K562 treated with DMSO at 1 percent for 12 hours (cell line): ENCODE measurements around the gene NKX1-1. TPM values are rescaled to one million over a fixed set of nuclear protein-coding genes. Genes with fewer than 3 reads are reported as not detected.

Experiments
- total RNA-seq: library from RNA; unstranded; fragments of 300-600 nt; gene quantifications from 2 replicates; pipeline ENCODE4 v1.2.3, GENCODE V29; 2022; ENCODE audit not compliant: insufficient read depth

The NKX1-1 gene
- not detected in 2 replicates for total RNA-seq

GRCh38 chr4:1406394-1406980 is at the start of gene NKX1-1:
TSS of gene NKX1-1 (minus strand) at chr4:1406442. CDS start at chr4:1406442, 0 bp downstream.

Other genes with a start within 250 kb of the NKX1-1 start
- gene SPON2, start 233.9 kb downstream of the NKX1-1 start, total RNA-seq: 2.7 TPM in 1 of 2 replicates, not detected in the other
- 87.6 and 106 TPM in 2 replicates for gene CTBP1, start 157.3 kb downstream of the NKX1-1 start, total RNA-seq
- gene MAEA, start 116.6 kb downstream of the NKX1-1 start, total RNA-seq: 68.8 and 81.9 TPM in 2 replicates
- 2.2 and 6.2 TPM in 2 replicates for gene UVSSA, start 59.2 kb downstream of the NKX1-1 start, total RNA-seq